HEK293T (cell line): ENCODE measurements around the gene LYVE1.

Experiments
- BHLHE40 ChIP-seq: fragments of 450-650 bp; IDR thresholded peaks from 2 replicates; pipeline ENCODE4 v1.6.1; 2016; ENCODE audit warnings: mild to moderate bottlenecking, moderate library complexity, borderline replicate concordance
- CTBP1 ChIP-seq: fragments of 450-650 bp; IDR thresholded peaks from 2 replicates; pipeline ENCODE4 v1.6.1; 2016; ENCODE audit warnings: borderline replicate concordance
- ELF4 ChIP-seq: fragments of 450-650 bp; IDR thresholded peaks from 2 replicates; pipeline ENCODE4 v1.6.1; 2017; ENCODE audit warnings: antibody characterized with exemption
- FOXA1 ChIP-seq: fragments of 450-650 bp; IDR thresholded peaks from 2 replicates; pipeline ENCODE4 v1.6.1; 2016; ENCODE audit warnings: mild to moderate bottlenecking
- LEF1 ChIP-seq: fragments of 450-650 bp; IDR thresholded peaks from 2 replicates; pipeline ENCODE4 v1.6.1; 2017; ENCODE audit warnings: mild to moderate bottlenecking, borderline replicate concordance
- NFRKB ChIP-seq: fragments of 450-650 bp; IDR thresholded peaks from 2 replicates; pipeline ENCODE4 v1.6.1; 2016; ENCODE audit warnings: mild to moderate bottlenecking, moderate library complexity
- TF ChIP-seq, protein P1 (sequence below): fragments of 450-650 bp; IDR thresholded peaks from 2 replicates; pipeline ENCODE4 v1.6.1; 2016

DNA sequence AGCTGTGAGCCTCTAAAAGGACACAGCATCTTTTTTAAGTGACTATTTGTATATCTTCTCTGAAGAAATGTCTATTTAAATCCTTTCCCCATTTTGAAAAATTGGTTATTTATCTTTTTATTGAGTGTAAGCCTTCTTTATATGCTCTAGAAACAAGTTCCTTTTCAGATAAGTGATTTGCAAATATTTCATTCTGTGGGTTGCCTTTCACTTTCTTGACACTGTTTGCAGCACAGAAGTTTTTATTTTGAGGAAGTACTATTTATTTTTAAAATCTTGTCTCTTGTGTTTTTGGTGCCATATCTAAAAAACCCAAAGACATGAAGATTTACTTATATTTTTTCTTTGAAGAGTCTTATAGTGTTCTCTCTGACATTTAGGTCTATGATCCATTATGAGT is 40.1 kb upstream of the LYVE1 start:
- TF ChIP-seq ELF4 (no peak), BHLHE40 (no peak), NFRKB (no peak), FOXA1 (no peak), CTBP1 (no peak), LEF1 (no peak)
- TF ChIP-seq, protein P1, sequence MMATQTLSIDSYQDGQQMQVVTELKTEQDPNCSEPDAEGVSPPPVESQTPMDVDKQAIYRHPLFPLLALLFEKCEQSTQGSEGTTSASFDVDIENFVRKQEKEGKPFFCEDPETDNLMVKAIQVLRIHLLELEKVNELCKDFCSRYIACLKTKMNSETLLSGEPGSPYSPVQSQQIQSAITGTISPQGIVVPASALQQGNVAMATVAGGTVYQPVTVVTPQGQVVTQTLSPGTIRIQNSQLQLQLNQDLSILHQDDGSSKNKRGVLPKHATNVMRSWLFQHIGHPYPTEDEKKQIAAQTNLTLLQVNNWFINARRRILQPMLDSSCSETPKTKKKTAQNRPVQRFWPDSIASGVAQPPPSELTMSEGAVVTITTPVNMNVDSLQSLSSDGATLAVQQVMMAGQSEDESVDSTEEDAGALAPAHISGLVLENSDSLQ = no peak
